Ascending aorta (tissue), 2 donors: ENCODE data around the gene NELL1. TPM values are rescaled to one million over a fixed set of nuclear protein-coding genes. Genes with fewer than 3 reads are reported as not detected.

Source experiments
- DNase-seq, 2 donors: peaks; one replicate each; pipeline ENCODE4 v3.0.0-alpha.2; 2019; ENCODE audit warnings: low spot score in 2 of 2
- H3K27ac ChIP-seq, 2 donors: fragments of 200-600 bp; sonication (generic); one replicate each; pipeline ENCODE4 v1.5.1; 2016 to 2017; ENCODE audit warnings: mild to moderate bottlenecking in 1 of 2
- H3K27me3 ChIP-seq: fragments of 200-600 bp; sonication (generic); one replicate; pipeline ENCODE4 v1.5.1; 2017
- H3K36me3 ChIP-seq, 2 donors: fragments of 200-600 bp; sonication (generic); one replicate each; pipeline ENCODE4 v1.5.1; 2016
- H3K4me1 ChIP-seq, 2 donors: fragments of 200-600 bp; sonication (generic); one replicate each; pipeline ENCODE4 v1.5.1; 2016 to 2017; ENCODE audit warnings: mild to moderate bottlenecking in 1 of 2
- H3K4me3 ChIP-seq, 2 donors: fragments of 200-600 bp; sonication (generic); one replicate each; pipeline ENCODE4 v1.5.1; 2016 to 2017; ENCODE audit warnings: mild to moderate bottlenecking in 1 of 2
- H3K9me3 ChIP-seq, 2 donors: fragments of 200-600 bp; sonication (generic); one replicate each; pipeline ENCODE4 v1.5.1; 2016
- intact Hi-C: fragments of 100-400 bp; cut with DNase I; formaldehyde crosslinking; loops from one replicate; pipeline ENCODE4 v1.15.1; 2023
- total RNA-seq: library from RNA; depleted of rRNA; stranded (reverse); fragments of >200 nt; gene quantifications from one replicate; pipeline ENCODE4 v1.1.0, GENCODE V29; 2016
- TF ChIP-seq, protein P1 (sequence below), 3 experiments: fragments of 200-600 bp in 2 of 3; fragments of 450-650 bp in 1 of 3; sonication (generic) in 2 of 3; IDR thresholded peaks; one replicate each; pipeline ENCODE4 v1.5.1; 2016 to 2019; ENCODE audit warnings: antibody characterized with exemption in 3 of 3, mild to moderate bottlenecking in 1 of 3, moderate library complexity in 1 of 3

The NELL1 gene
- total RNA-seq, 1 donor from 2014 or later = not detected

DNA sequence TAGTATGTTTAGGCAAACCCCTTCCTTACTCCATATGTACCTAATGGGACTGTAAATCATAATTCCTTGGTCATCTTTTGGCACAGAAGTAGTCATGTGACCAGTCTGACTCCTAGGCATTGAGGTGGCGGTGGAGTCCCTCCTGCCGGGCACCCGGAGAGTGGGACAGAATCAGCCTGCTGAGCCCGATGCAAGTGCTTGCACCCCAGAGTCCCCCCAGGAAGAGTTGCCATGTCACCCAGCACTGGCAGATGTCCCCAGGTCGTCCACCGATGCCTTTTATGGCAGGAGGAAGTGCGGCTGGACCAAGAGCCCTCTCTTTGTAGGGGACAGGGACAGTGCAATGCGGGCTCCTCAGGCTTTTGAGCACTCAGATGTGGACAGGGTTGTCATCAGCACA is 500.3 kb downstream of the NELL1 start:
- Histone ChIP-seq H3K4me1 (no peaks in the 10 kb centered on the region), H3K27ac (no peak overlapping the region), H3K36me3 (no peaks in the 10 kb centered on the region), H3K9me3 (no peaks in the 10 kb centered on the region), H3K27me3 (no peaks in the 10 kb centered on the region), H3K4me3 (no peak overlapping the region)
- DNase-seq = no peak
- intact Hi-C loops = no loop called here
- TF ChIP-seq, protein P1, sequence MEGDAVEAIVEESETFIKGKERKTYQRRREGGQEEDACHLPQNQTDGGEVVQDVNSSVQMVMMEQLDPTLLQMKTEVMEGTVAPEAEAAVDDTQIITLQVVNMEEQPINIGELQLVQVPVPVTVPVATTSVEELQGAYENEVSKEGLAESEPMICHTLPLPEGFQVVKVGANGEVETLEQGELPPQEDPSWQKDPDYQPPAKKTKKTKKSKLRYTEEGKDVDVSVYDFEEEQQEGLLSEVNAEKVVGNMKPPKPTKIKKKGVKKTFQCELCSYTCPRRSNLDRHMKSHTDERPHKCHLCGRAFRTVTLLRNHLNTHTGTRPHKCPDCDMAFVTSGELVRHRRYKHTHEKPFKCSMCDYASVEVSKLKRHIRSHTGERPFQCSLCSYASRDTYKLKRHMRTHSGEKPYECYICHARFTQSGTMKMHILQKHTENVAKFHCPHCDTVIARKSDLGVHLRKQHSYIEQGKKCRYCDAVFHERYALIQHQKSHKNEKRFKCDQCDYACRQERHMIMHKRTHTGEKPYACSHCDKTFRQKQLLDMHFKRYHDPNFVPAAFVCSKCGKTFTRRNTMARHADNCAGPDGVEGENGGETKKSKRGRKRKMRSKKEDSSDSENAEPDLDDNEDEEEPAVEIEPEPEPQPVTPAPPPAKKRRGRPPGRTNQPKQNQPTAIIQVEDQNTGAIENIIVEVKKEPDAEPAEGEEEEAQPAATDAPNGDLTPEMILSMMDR (IDR thresholded peaks at IDR 0.05) = no peak

DNA sequence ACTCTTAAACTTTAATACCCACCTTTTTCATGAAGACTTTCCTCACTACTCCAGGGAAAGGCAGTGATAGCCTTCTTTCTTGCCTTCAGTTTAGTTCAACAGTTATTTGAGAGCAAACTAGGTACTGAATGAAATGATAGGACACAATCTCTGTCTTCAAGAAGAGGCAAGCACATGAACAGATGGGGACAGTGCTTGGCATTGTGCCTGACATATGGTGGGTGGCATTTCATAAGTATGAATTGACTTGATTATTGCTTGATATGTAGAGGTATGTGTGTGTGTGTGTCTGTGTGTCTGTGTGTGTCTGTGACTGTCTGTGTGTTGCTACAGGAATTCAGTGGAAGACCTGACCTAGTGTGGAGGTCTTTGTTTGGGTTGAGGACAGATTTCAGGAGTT is 504.1 kb downstream of the NELL1 start:
- TF ChIP-seq, protein P1 (IDR thresholded peaks at IDR 0.05) = no peak

DNA sequence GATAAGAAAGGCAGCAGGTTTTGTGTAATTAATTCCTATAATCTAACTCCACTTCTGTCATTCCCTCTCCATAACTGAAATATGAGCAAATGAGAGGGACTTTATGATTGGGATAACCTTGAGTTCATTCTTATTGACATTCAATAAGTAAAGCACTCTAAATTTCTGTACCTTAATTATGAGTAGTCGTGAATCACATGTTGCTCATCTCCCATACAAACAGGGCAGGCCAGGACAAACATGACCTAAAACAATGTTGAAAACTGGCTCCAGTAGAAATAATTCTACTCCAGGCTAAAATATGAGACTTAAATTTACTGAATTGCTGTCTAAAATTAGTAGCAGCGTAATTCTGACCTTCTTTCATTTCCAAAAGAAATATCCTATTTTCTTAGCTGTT is 505.4 kb downstream of the NELL1 start:
- TF ChIP-seq, protein P1 (IDR thresholded peaks at IDR 0.05) = no peak
- DNase-seq = no peak
- intact Hi-C loops = no loop called here
- H3K36me3 ChIP-seq = no peaks in the 10 kb centered on the region
- H3K9me3 ChIP-seq = no peaks in the 10 kb centered on the region
- H3K27ac ChIP-seq = no peak overlapping the region
- H3K4me1 ChIP-seq = no peaks in the 10 kb centered on the region
- no peaks in the 10 kb centered on the region for H3K27me3 ChIP-seq
- H3K4me3 ChIP-seq = no peak overlapping the region

More for the DNA sequence above, 504.1 kb downstream of the NELL1 start:
- no peaks in the 10 kb centered on the region for H3K9me3 ChIP-seq
- no peaks in the 10 kb centered on the region for H3K36me3 ChIP-seq
- H3K4me1 ChIP-seq = no peaks in the 10 kb centered on the region
- H3K27me3 ChIP-seq = no peaks in the 10 kb centered on the region
- no peak overlapping the region for H3K27ac ChIP-seq
- H3K4me3 ChIP-seq = no peak overlapping the region
- intact Hi-C loops = no loop called here
- no peak for DNase-seq

DNA sequence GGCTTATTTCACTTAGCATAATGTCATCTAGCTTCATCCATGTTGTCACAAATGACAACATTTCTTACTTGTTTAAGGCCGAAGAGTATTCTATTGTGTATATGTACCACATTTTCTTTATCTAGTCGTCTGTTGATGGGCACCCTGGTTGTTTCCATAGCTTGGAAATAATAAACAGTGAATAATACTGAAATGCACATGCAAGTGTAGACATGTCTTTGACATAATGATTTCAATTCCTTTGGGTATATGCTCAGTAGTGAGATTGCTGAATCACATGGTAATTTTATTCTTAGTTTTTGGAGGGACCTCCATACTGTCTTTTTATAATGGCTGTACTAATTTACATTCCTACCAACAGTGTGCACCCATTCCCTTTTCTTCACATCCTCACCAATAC is 508.0 kb downstream of the NELL1 start:
- intact Hi-C loops = no loop called here
- Histone ChIP-seq H3K27me3 (no peaks in the 10 kb centered on the region), H3K9me3 (no peaks in the 10 kb centered on the region), H3K4me1 (no peaks in the 10 kb centered on the region), H3K27ac (no peak overlapping the region), H3K4me3 (no peak overlapping the region), H3K36me3 (no peaks in the 10 kb centered on the region)
- DNase-seq = no peak
- TF ChIP-seq, protein P1 (IDR thresholded peaks at IDR 0.05) = no peak

- TF ChIP-seq, protein P1 (IDR thresholded peaks at IDR 0.05) = no peak
- intact Hi-C loops = no loop called here
These were observed 510.4 kb downstream of the NELL1 start for GRCh38 chr11:21179770-21180169.

GRCh38 chr11:21180182-21180581 is 510.8 kb downstream of the NELL1 start:
- Histone ChIP-seq H3K27ac (no peak overlapping the region), H3K4me1 (no peaks in the 10 kb centered on the region), H3K27me3 (no peaks in the 10 kb centered on the region), H3K4me3 (no peak overlapping the region), H3K36me3 (no peaks in the 10 kb centered on the region), H3K9me3 (no peaks in the 10 kb centered on the region)
- DNase-seq = no peak
- TF ChIP-seq, protein P1 (IDR thresholded peaks at IDR 0.05) = no peak
- intact Hi-C loops = no loop called here

More at GRCh38 chr11:21179770-21180169, 510.4 kb downstream of the NELL1 start:
- no peak overlapping the region for H3K27ac ChIP-seq
- DNase-seq = no peak
- H3K9me3 ChIP-seq = no peaks in the 10 kb centered on the region
- no peaks in the 10 kb centered on the region for H3K36me3 ChIP-seq
- H3K27me3 ChIP-seq = no peaks in the 10 kb centered on the region
- H3K4me3 ChIP-seq = no peak overlapping the region
- no peaks in the 10 kb centered on the region for H3K4me1 ChIP-seq
